ENCODE results near the gene TPD52L1.
"Not testable (repeated sequence)": the region's sequence is repeated elsewhere in the genome, so short reads cannot be mapped to it uniquely, and the experiment has no call there.

Gene TPD52L1

GRCh38 chr6:125262016-125263013 lies 108.7 kb downstream of the TPD52L1 start:
- DNase-seq (ENCODE audit: extremely low spot score, insufficient read length, low read depth) (no peak), FAIRE-seq (no peak)

- FAIRE-seq (no peak), DNase-seq (ENCODE audit: extremely low spot score, insufficient read length, low read depth) (no peak)
These were observed 110.9 kb downstream of the TPD52L1 start for GRCh38 chr6:125264476-125264875.

GRCh38 chr6:125267806-125268523 lies 114.4 kb downstream of the TPD52L1 start:
- DNase-seq (ENCODE audit: extremely low spot score, insufficient read length, low read depth) (no peak), FAIRE-seq (no peak)

- FAIRE-seq (no peak), DNase-seq (ENCODE audit: extremely low spot score, insufficient read length, low read depth) (no peak)
These were observed 115.2 kb downstream of the TPD52L1 start for GRCh38 chr6:125268765-125269164.

- FAIRE-seq = no peak
- no peak for DNase-seq (ENCODE audit: extremely low spot score, insufficient read length, low read depth)
These were observed 115.9 kb downstream of the TPD52L1 start for GRCh38 chr6:125269328-125269985.

GRCh38 chr6:125270380-125270779 lies 116.8 kb downstream of the TPD52L1 start:
- FAIRE-seq = no peak
- DNase-seq (ENCODE audit: extremely low spot score, insufficient read length, low read depth) = no peak

GRCh38 chr6:125271486-125272159 lies 118.0 kb downstream of the TPD52L1 start:
- no peak for DNase-seq (ENCODE audit: extremely low spot score, insufficient read length, low read depth)
- no peak for FAIRE-seq

GRCh38 chr6:125273251-125273650 lies 119.7 kb downstream of the TPD52L1 start:
- no peak for DNase-seq (ENCODE audit: extremely low spot score, insufficient read length, low read depth)
- FAIRE-seq = no peak

- DNase-seq (ENCODE audit: extremely low spot score, insufficient read length, low read depth) (no peak), FAIRE-seq (no peak)
These were observed 120.4 kb downstream of the TPD52L1 start for GRCh38 chr6:125273965-125274364.

- no peak for FAIRE-seq
- no peak for DNase-seq (ENCODE audit: extremely low spot score, insufficient read length, low read depth)
These were observed 121.4 kb downstream of the TPD52L1 start for GRCh38 chr6:125274935-125275334.

GRCh38 chr6:125275779-125276178 lies 122.2 kb downstream of the TPD52L1 start:
- DNase-seq (ENCODE audit: extremely low spot score, insufficient read length, low read depth) (no peak), FAIRE-seq (no peak)

GRCh38 chr6:125277838-125278237 lies 124.3 kb downstream of the TPD52L1 start:
- DNase-seq (ENCODE audit: extremely low spot score, insufficient read length, low read depth) (no peak), FAIRE-seq (no peak)

- DNase-seq (ENCODE audit: extremely low spot score, insufficient read length, low read depth) (no peak), FAIRE-seq (no peak)
These were observed 126.4 kb downstream of the TPD52L1 start for GRCh38 chr6:125279961-125280360.

- FAIRE-seq; DNase-seq (ENCODE audit: extremely low spot score, insufficient read length, low read depth): not testable (repeated sequence)
These were observed 126.9 kb downstream of the TPD52L1 start for GRCh38 chr6:125280370-125281035.

- DNase-seq (ENCODE audit: extremely low spot score, insufficient read length, low read depth); FAIRE-seq: not testable (repeated sequence)
These were observed 128.9 kb downstream of the TPD52L1 start for GRCh38 chr6:125282470-125282869.

GRCh38 chr6:125285353-125285752 lies 131.8 kb downstream of the TPD52L1 start:
- DNase-seq (ENCODE audit: extremely low spot score, insufficient read length, low read depth) (no peak), FAIRE-seq (no peak)

GRCh38 chr6:125285936-125286335 lies 132.4 kb downstream of the TPD52L1 start:
- DNase-seq (ENCODE audit: extremely low spot score, insufficient read length, low read depth) = no peak
- FAIRE-seq = no peak

GRCh38 chr6:125287718-125288117 lies 134.1 kb downstream of the TPD52L1 start:
- no peak for FAIRE-seq
- DNase-seq (ENCODE audit: extremely low spot score, insufficient read length, low read depth) = no peak

- DNase-seq (ENCODE audit: extremely low spot score, insufficient read length, low read depth) = no peak
- FAIRE-seq = no peak
These were observed 140.0 kb downstream of the TPD52L1 start for GRCh38 chr6:125293587-125293986.
